Measurements from ENCODE around the gene HSD11B2. TPM values are rescaled to one million over a fixed set of nuclear protein-coding genes. Genes with fewer than 3 reads are reported as not detected.

HSD11B2 gene
- total RNA-seq, 2 donors from 2014 or later: not detected

GRCh38 chr16:67451061-67451703 lies 20.3 kb downstream of the HSD11B2 start:
- no peak for DNase-seq (ENCODE audit: low spot score)
- Histone ChIP-seq H3K36me3 (peaks cover 21% of the 10 kb centered on the region), H3K4me1 (peaks cover 0 to 63% of the 10 kb centered on the region in 2 donors)

GRCh38 chr16:67451704-67452435 lies 20.9 kb downstream of the HSD11B2 start:
- H3K9me3 ChIP-seq: no peaks in the 10 kb centered on the region
- H3K4me3 ChIP-seq: no peak overlapping the region
- H3K36me3 ChIP-seq: peaks cover 21% of the 10 kb centered on the region
- no peak for DNase-seq (ENCODE audit: low spot score)
- H3K27me3 ChIP-seq: no peaks in the 10 kb centered on the region
- H3K4me1 ChIP-seq: peaks cover 0 to 63% of the 10 kb centered on the region in 2 donors
- no peak overlapping the region for H3K27ac ChIP-seq
- no peak for TF ChIP-seq CTCF (IDR thresholded peaks at IDR 0.05)

More at GRCh38 chr16:67451061-67451703, 20.3 kb downstream of the HSD11B2 start:
- Histone ChIP-seq H3K27ac (peak overlapping the region in 1 of 2 donors; percentile 16), H3K27me3 (no peaks in the 10 kb centered on the region), H3K9me3 (no peaks in the 10 kb centered on the region), H3K4me3 (no peak overlapping the region)
- no peak for TF ChIP-seq CTCF (IDR thresholded peaks at IDR 0.05)

GRCh38 chr16:67454104-67454503 lies 23.2 kb downstream of the HSD11B2 start:
- H3K27ac ChIP-seq: no peak overlapping the region
- no peaks in the 10 kb centered on the region for H3K9me3 ChIP-seq
- no peak overlapping the region for H3K4me3 ChIP-seq
- peaks cover 21% of the 10 kb centered on the region for H3K36me3 ChIP-seq
- peaks cover 0 to 65% of the 10 kb centered on the region in 2 donors for H3K4me1 ChIP-seq
- H3K27me3 ChIP-seq: no peaks in the 10 kb centered on the region
- no peak for TF ChIP-seq CTCF (IDR thresholded peaks at IDR 0.05)
- no peak for DNase-seq (ENCODE audit: low spot score)

- no peak for TF ChIP-seq CTCF (IDR thresholded peaks at IDR 0.05)
- Histone ChIP-seq H3K4me1 (peaks cover 0 to 65% of the 10 kb centered on the region in 2 donors), H3K9me3 (no peaks in the 10 kb centered on the region), H3K27me3 (no peaks in the 10 kb centered on the region), H3K36me3 (peaks cover 21% of the 10 kb centered on the region), H3K4me3 (no peak overlapping the region), H3K27ac (no peak overlapping the region)
- no peak for DNase-seq (ENCODE audit: low spot score)
Measured at GRCh38 chr16:67454852-67455251, 23.9 kb downstream of the HSD11B2 start.

GRCh38 chr16:67456391-67457081 lies 25.6 kb downstream of the HSD11B2 start:
- H3K4me3 ChIP-seq: no peak overlapping the region
- H3K9me3 ChIP-seq: no peaks in the 10 kb centered on the region
- peaks cover 0 to 65% of the 10 kb centered on the region in 2 donors for H3K4me1 ChIP-seq
- H3K27ac ChIP-seq: peak overlapping the region; percentile 1 to 14
- DNase-seq (ENCODE audit: low spot score): peak; percentile 79
- peak; percentile 20 to 56 for TF ChIP-seq CTCF (IDR thresholded peaks at IDR 0.05)
- H3K36me3 ChIP-seq: peaks cover 17% of the 10 kb centered on the region
- no peaks in the 10 kb centered on the region for H3K27me3 ChIP-seq

All from right atrium auricular region (tissue), 2 donors.